B cell (primary cell): ENCODE data around the gene CENPVL1. TPM values are rescaled to one million over a fixed set of nuclear protein-coding genes. Genes with fewer than 3 reads are reported as not detected.
"Not testable (repeated sequence)": the region's sequence is repeated elsewhere in the genome, so short reads cannot be mapped to it uniquely, and the experiment has no call there.

Experiments used
- ATAC-seq: fragments of 200-7000 bp; cut with Tn5 transposase; one replicate; pipeline ENCODE4 v1.10.0; 2021; ENCODE audit warnings: low read depth, mild to moderate bottlenecking, moderate number of reproducible peaks, moderate library complexity
- CTCF ChIA-PET: fragments of 350-600 bp; sonication (Branson Sonifier 250); formaldehyde crosslinking; loops from one replicate; lab custom pipeline; 2021; ENCODE audit warnings: antibody characterized with exemption, inconsistent platforms; lab: Charles Lee
- POLR2A ChIA-PET: fragments of 350-600 bp; sonication (Branson Sonifier 250); formaldehyde crosslinking; loops from one replicate; lab custom pipeline; 2021; ENCODE audit warnings: antibody characterized with exemption; lab: Charles Lee
- DNase-seq: peaks from one replicate; pipeline ENCODE4 v3.0.0; 2013
- H2AFZ ChIP-seq: 2 replicates; pipeline ENCODE4 v1.6.1; 2012; ENCODE audit warnings: mild to moderate bottlenecking, low read depth, low read length; ENCODE audit not compliant: insufficient read depth, poor library complexity, severe bottlenecking
- H3K27ac ChIP-seq, 2 donors: 1 replicate in 1 of 2; 2 replicates in 1 of 2; pipeline ENCODE4 v1.5.1; 2012 to 2013; ENCODE audit warnings: low read length in 2 of 2, mild to moderate bottlenecking in 2 of 2, moderate library complexity in 1 of 2
- H3K27me3 ChIP-seq, 4 experiments: fragments of 200-600 bp in 1 of 4; sonication (generic) in 1 of 4; replicated peaks in 1 of 4; 1 replicate in 2 of 4; 2 replicates in 2 of 4; pipeline versions ENCODE4 v1.6.1 to v1.7.0; 2013 to 2016; ENCODE audit warnings: low read length in 3 of 4, mild to moderate bottlenecking in 2 of 4, mixed read lengths in 1 of 4, moderate library complexity in 1 of 4; ENCODE audit not compliant: insufficient read depth in 4 of 4, control insufficient read depth in 3 of 4; ENCODE audit errors: control extremely low read depth in 1 of 4
- H3K36me3 ChIP-seq, 2 experiments: replicated peaks in 1 of 2; 1 replicate in 1 of 2; 2 replicates in 1 of 2; pipeline versions ENCODE4 v1.6.1 to v1.7.1; 2013; ENCODE audit warnings: low read length in 1 of 2; ENCODE audit not compliant: insufficient read depth in 2 of 2, control insufficient read depth in 1 of 2; ENCODE audit errors: control extremely low read depth in 1 of 2, extremely low read depth in 1 of 2
- H3K4me1 ChIP-seq, 2 donors: fragments of 200-600 bp in 1 of 2; sonication (generic) in 1 of 2; 1 replicate in 1 of 2; 2 replicates in 1 of 2; pipeline versions ENCODE4 v1.5.1 to v1.6.1; 2013 to 2017; ENCODE audit warnings: low read length in 2 of 2; ENCODE audit not compliant: control insufficient read depth in 2 of 2, insufficient read depth in 2 of 2
- H3K4me2 ChIP-seq: replicated peaks from 2 replicates; pipeline ENCODE3; 2012; ENCODE audit warnings: mild to moderate bottlenecking, low read depth, low read length; ENCODE audit not compliant: poor library complexity, severe bottlenecking
- H3K4me3 ChIP-seq, 5 experiments: fragments of 200-600 bp in 1 of 5; sonication (generic) in 1 of 5; 1 replicate in 3 of 5; 2 replicates in 2 of 5; pipeline versions ENCODE4 v1.5.1 to v1.7.0; 2011 to 2016; ENCODE audit warnings: low read length in 4 of 5, mild to moderate bottlenecking in 4 of 5, low read depth in 2 of 5, control low read depth in 1 of 5, moderate library complexity in 1 of 5; ENCODE audit not compliant: insufficient read depth in 1 of 5; ENCODE audit errors: control extremely low read depth in 1 of 5, extremely low read depth in 1 of 5
- H3K79me2 ChIP-seq: fragments of 200-600 bp; sonication (generic); one replicate; pipeline ENCODE4 v1.6.0; 2016; ENCODE audit warnings: low read length; ENCODE audit not compliant: control insufficient read depth, insufficient read depth
- H3K9ac ChIP-seq: fragments of 200-600 bp; sonication (generic); 2 replicates; pipeline ENCODE4 v1.6.1; 2017; ENCODE audit warnings: mild to moderate bottlenecking, low read length, moderate library complexity
- H3K9me3 ChIP-seq, 3 donors: one replicate each; pipeline versions ENCODE4 v1.6.1 to v1.7.1; 2013; ENCODE audit warnings: low read length in 2 of 3; ENCODE audit not compliant: control insufficient read depth in 2 of 3, insufficient read depth in 1 of 3; ENCODE audit errors: control extremely low read depth in 1 of 3
- H4K20me1 ChIP-seq: 2 replicates; pipeline ENCODE4 v1.6.0; 2012; ENCODE audit warnings: mild to moderate bottlenecking, low read length; ENCODE audit not compliant: insufficient read depth, control insufficient read depth, poor library complexity, severe bottlenecking
- H3K27ac Mint-ChIP-seq: one replicate; pipeline ENCODE4 v1.8.0; 2021; ENCODE audit warnings: mixed read lengths
- H3K27me3 Mint-ChIP-seq: one replicate; pipeline ENCODE4 v1.8.0; 2021; ENCODE audit warnings: mixed read lengths
- H3K4me1 Mint-ChIP-seq: one replicate; pipeline ENCODE4 v1.8.0; 2021; ENCODE audit warnings: mixed read lengths
- H3K4me3 Mint-ChIP-seq: one replicate; pipeline ENCODE4 v1.8.0; 2021; ENCODE audit warnings: mixed read lengths
- H3K9me3 Mint-ChIP-seq: one replicate; pipeline ENCODE4 v1.8.0; 2022; ENCODE audit warnings: mixed read lengths; ENCODE audit not compliant: insufficient read depth
- WGBS: methylation state at CpG from one replicate; pipeline ENCODE4 v1.1.5; 2013; ENCODE audit warnings: missing lambda C conversion rate; ENCODE audit not compliant: insufficient coverage; 5-methylcytosine and 5-hydroxymethylcytosine counted together
- intact Hi-C: fragments of 100-400 bp; cut with micrococcal nuclease; formaldehyde crosslinking; loops from one replicate; pipeline ENCODE4 v1.10.0; 2022
- polyA plus RNA-seq: library from polyadenylated mRNA; depleted of rRNA; stranded (reverse); fragments of >200 nt; gene quantifications from 2 replicates; pipeline ENCODE4 v1.2.3, GENCODE V29; 2012
- total RNA-seq, 2 donors: library from RNA; stranded (reverse); fragments of 120-200 nt in 1 of 2; gene quantifications; 1 replicate in 1 of 2; 2 replicates in 1 of 2; pipeline versions ENCODE4 v1.2.3 to v1.2.4, GENCODE V29; 2013 to 2022

The CENPVL1 gene
- total and polyA plus RNA-seq, 2 donors (not counting 1 experiment from before 2014, with no cell fraction given) = not detected

DNA sequence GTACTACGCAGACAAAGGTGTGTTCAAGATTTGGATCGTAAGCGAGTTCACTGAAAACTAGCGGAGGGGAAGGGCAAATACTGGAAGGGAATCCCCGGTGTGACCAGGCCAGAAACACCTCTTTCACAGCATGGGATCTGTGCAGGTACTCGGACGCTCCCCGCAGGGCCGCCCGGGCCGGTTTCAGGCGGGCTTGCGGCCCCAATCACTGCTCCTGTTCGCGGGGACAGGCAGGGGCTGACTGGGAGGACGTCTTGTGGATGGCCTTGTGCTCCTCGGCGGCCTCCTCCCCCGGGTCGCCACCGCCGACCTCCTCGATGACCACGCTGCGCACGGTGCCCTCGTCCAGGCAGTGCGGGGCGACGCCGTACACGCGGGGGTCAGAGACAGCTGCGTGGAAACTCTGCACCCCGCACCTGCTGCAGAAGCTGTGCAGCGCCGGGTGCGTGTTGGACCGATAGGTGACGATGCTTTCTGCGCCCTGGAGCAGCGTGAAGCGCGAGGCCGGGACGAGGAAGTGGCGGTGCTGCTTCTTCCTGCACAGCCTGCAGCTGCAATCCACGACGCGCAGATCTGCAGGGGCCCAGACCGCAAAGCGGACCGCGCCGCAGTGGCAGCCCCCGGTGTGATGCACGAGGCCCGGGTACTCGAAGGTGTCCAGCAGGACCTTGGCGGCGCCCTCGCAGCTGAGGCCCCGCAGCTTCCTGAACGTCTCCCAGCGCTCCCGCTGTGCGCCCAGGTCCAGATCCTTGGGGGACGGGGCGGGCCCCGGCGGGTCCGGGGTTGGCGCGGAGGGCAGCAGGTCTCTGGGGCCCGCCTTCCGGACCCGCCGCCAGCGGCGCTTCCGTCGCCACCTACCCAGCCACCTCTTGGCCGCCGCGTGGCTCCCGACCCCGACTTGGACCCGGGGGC is 28.2 kb upstream of the CENPVL1 start:
- intact Hi-C loops, H3K9me3 Mint-ChIP-seq, H3K27me3 ChIP-seq, H3K4me1 Mint-ChIP-seq, H3K9ac ChIP-seq, ATAC-seq, POLR2A ChIA-PET, CTCF ChIA-PET, H3K27ac Mint-ChIP-seq, H3K36me3 ChIP-seq, H4K20me1 ChIP-seq, H3K4me1 ChIP-seq, H3K4me3 Mint-ChIP-seq, DNase-seq, H3K4me2 ChIP-seq, H3K27me3 Mint-ChIP-seq, H3K79me2 ChIP-seq, H2AFZ ChIP-seq, H3K4me3 ChIP-seq, H3K27ac ChIP-seq, H3K9me3 ChIP-seq: not testable (repeated sequence)
- WGBS = no CpG with 5 or more reads among the region's 88 CpGs

DNA sequence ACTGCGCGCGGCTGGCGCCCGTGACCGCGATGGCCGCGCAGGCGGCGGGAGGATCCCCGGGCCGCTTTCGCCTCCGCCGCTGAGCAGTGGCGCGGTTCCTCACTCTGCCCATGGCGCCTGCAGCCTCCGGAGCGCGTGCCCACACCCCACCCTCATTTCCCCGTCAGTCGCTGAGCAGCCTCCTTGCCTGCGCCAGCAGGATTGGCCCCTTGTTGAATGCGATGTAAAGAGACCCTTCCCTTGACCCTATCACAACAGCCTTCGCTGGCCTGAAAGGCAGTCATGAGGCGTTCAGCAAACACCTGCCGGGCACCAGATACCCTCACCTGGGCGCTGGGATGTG is 27.6 kb upstream of the CENPVL1 start, which contains the start of gene CENPVL2:
CENPVL2 (minus strand) TSS at position 112 of the 343 bp plus-strand sequence; CDS start at position 112, 0 bp downstream.
- DNase-seq, H3K27ac ChIP-seq, H3K79me2 ChIP-seq, H3K4me1 Mint-ChIP-seq, H3K27me3 ChIP-seq, intact Hi-C loops, H3K36me3 ChIP-seq, POLR2A ChIA-PET, CTCF ChIA-PET, H3K27me3 Mint-ChIP-seq, H3K4me2 ChIP-seq, H2AFZ ChIP-seq, H3K4me1 ChIP-seq, H3K9me3 Mint-ChIP-seq, H3K9ac ChIP-seq, H3K27ac Mint-ChIP-seq, ATAC-seq, H3K4me3 ChIP-seq, H3K4me3 Mint-ChIP-seq, H4K20me1 ChIP-seq, H3K9me3 ChIP-seq: not testable (repeated sequence)
- WGBS = no CpG with 5 or more reads among the region's 30 CpGs
